Activated CD8-positive, alpha-beta memory T cell treated with anti-CD3 and anti-CD28 coated beads, Interleukin-2, amount 50 U/mL, for 24 hours (primary cell): ENCODE results near the gene ZDHHC9.

Experiments
- DNase-seq: peaks from one replicate; pipeline ENCODE4 v3.0.0-alpha.2; 2020; ENCODE audit errors: extremely low read depth

Gene ZDHHC9

GRCh38 chrX:129762448-129762847 is 81.2 kb downstream of the ZDHHC9 start:
- no peak for DNase-seq

GRCh38 chrX:129761596-129761995 is 82.1 kb downstream of the ZDHHC9 start:
- DNase-seq, result no peak

GRCh38 chrX:129760981-129761380 is 82.7 kb downstream of the ZDHHC9 start:
- no peak for DNase-seq

- no peak for DNase-seq
Measured at GRCh38 chrX:129760155-129760554, 83.5 kb downstream of the ZDHHC9 start.

- DNase-seq, result no peak
Measured at GRCh38 chrX:129759576-129760061, 84.1 kb downstream of the ZDHHC9 start.

- DNase-seq, result no peak
Measured at GRCh38 chrX:129755779-129756650, 87.7 kb downstream of the ZDHHC9 start.

GRCh38 chrX:129754056-129755024 is 89.3 kb downstream of the ZDHHC9 start:
- no peak for DNase-seq
